ENCODE results near the gene NPPA.

Gene NPPA

DNA sequence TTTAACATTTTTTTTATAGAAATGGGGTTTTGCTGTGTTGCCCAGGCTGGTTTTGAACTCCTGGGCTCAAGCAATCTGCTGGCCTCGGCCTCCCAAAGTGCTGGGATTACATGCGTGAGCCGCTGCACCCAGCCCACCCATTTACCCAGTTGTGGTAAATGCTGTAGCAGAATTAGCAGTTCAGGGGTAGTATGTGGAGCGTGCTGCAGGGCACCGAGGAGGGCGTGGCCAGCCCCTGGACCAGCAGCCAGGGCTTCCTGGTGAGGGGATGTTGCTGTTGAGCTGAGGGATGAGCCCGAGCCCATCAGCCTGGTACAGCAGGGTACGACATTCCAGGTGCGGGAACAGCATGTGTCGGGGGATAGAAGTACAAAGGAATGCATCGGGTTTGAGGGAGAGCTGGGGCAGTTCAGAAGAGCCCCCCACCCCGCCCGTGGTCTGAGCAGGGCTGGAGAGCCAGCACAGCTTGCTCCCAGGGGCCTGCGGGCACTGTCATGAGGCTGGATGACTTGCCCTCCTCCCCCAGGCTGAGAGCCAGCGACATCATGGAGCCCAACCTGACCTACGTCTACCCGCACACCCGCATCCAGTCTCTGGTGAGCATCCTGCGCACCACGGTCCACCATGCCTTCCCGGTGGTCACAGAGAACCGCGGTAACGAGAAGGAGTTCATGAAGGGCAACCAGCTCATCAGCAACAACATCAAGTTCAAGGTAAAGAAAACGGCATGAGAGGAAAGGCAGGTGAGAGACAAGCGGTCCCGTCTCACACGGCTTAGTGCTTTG is 11.9 kb downstream of the NPPA start:
- no peaks in the 10 kb centered on the region for H3K9me3 ChIP-seq (ENCODE audit: control insufficient read depth, low read length)
- H3K27ac ChIP-seq (ENCODE audit: insufficient read depth, low read length, poor library complexity, severe bottlenecking) = no peak overlapping the region
- no peaks in the 10 kb centered on the region for H3K4me1 ChIP-seq (ENCODE audit: control insufficient read depth, insufficient read depth, low read length, poor library complexity, severe bottlenecking)
- no peaks in the 10 kb centered on the region for H3K27me3 ChIP-seq (replicated peaks; ENCODE audit: control insufficient read depth, insufficient read depth, low read length, poor library complexity, severe bottlenecking)
- peaks cover 48% of the 10 kb centered on the region for H3K36me3 ChIP-seq (ENCODE audit: control insufficient read depth, insufficient read depth, low read length)
- no peak for DNase-seq
- no peak overlapping the region for H3K4me3 ChIP-seq (ENCODE audit: insufficient read depth, low read depth, low read length, poor library complexity, severe bottlenecking)

DNA sequence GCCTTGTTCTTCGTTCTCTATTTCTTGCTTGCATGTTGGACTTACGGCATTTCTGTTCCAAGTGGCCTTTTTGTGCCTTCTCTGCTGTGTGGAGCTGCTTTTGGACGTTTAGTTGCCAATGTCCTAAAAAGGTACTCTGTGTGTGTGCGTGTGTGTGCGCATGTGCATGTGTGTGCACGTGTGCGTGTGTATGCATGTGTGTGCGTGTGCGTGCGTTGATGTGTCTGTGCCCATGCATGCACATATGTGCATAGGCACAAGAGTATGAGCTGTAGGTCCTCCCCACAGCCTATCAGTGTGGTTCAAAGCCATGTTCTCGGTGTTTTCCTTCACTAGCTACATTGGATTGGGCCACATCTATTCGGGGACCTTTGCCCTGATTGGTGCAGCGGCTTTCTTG is 13.7 kb downstream of the NPPA start:
- Histone ChIP-seq H3K9me3 (ENCODE audit: control insufficient read depth, low read length) (no peaks in the 10 kb centered on the region), H3K27ac (ENCODE audit: insufficient read depth, low read length, poor library complexity, severe bottlenecking) (no peak overlapping the region), H3K4me3 (ENCODE audit: insufficient read depth, low read depth, low read length, poor library complexity, severe bottlenecking) (no peak overlapping the region), H3K27me3 (replicated peaks; ENCODE audit: control insufficient read depth, insufficient read depth, low read length, poor library complexity, severe bottlenecking) (no peaks in the 10 kb centered on the region), H3K36me3 (ENCODE audit: control insufficient read depth, insufficient read depth, low read length) (peaks cover 47% of the 10 kb centered on the region), H3K4me1 (ENCODE audit: control insufficient read depth, insufficient read depth, low read length, poor library complexity, severe bottlenecking) (no peaks in the 10 kb centered on the region)
- no peak for DNase-seq

- Histone ChIP-seq H3K4me1 (ENCODE audit: control insufficient read depth, insufficient read depth, low read length, poor library complexity, severe bottlenecking) (no peaks in the 10 kb centered on the region), H3K27ac (ENCODE audit: insufficient read depth, low read length, poor library complexity, severe bottlenecking) (no peak overlapping the region), H3K4me3 (ENCODE audit: insufficient read depth, low read depth, low read length, poor library complexity, severe bottlenecking) (no peak overlapping the region), H3K9me3 (ENCODE audit: control insufficient read depth, low read length) (no peaks in the 10 kb centered on the region), H3K27me3 (replicated peaks; ENCODE audit: control insufficient read depth, insufficient read depth, low read length, poor library complexity, severe bottlenecking) (no peaks in the 10 kb centered on the region), H3K36me3 (ENCODE audit: control insufficient read depth, insufficient read depth, low read length) (peaks cover 50% of the 10 kb centered on the region)
- DNase-seq = no peak
Observed at GRCh38 chr1:11833497-11833896, 14.1 kb downstream of the NPPA start.

DNA sequence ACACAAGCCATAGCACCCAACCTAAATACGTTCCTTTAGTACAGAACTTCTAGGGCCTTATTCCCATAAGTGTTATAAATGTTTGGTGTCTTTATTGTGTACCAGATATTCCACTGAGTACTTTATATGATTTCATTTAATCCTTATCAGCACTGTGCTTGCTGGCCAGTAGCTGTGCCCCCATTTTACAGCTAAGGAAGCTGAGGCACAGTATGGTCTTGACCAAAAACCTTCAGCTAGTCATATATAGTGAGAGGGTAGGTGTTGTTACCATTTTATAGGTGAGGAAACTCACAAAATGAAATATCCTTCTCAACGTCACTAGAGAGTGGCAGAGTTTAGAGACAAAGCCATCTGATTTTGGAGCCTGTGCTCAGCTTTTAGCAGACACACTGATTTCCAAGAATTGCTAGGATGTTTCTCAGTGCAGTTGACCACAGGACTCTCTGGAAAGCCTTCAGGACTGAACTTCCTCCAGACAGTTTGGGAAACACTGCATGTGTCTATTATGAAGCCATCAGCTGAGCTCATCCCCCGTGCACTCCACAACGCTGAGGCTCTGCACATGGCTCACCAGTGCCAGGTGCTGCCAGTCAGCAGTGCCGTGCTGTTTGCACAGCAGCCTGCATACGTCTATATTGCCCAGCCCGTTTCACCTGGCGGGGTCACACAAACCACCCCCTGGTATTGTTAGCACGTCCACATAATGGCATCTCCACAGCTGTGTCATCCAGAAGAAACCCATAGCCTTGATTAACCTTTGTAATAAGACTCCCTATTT is 15.4 kb downstream of the NPPA start:
- Histone ChIP-seq H3K36me3 (ENCODE audit: control insufficient read depth, insufficient read depth, low read length) (peaks cover 43% of the 10 kb centered on the region), H3K4me3 (ENCODE audit: insufficient read depth, low read depth, low read length, poor library complexity, severe bottlenecking) (no peak overlapping the region), H3K4me1 (ENCODE audit: control insufficient read depth, insufficient read depth, low read length, poor library complexity, severe bottlenecking) (no peaks in the 10 kb centered on the region), H3K27me3 (replicated peaks; ENCODE audit: control insufficient read depth, insufficient read depth, low read length, poor library complexity, severe bottlenecking) (no peaks in the 10 kb centered on the region), H3K27ac (ENCODE audit: insufficient read depth, low read length, poor library complexity, severe bottlenecking) (no peak overlapping the region), H3K9me3 (ENCODE audit: control insufficient read depth, low read length) (no peaks in the 10 kb centered on the region)
- DNase-seq = no peak

- DNase-seq = no peak
- Histone ChIP-seq H3K27ac (ENCODE audit: insufficient read depth, low read length, poor library complexity, severe bottlenecking) (no peak overlapping the region), H3K27me3 (replicated peaks; ENCODE audit: control insufficient read depth, insufficient read depth, low read length, poor library complexity, severe bottlenecking) (no peaks in the 10 kb centered on the region), H3K4me1 (ENCODE audit: control insufficient read depth, insufficient read depth, low read length, poor library complexity, severe bottlenecking) (no peaks in the 10 kb centered on the region), H3K9me3 (ENCODE audit: control insufficient read depth, low read length) (no peaks in the 10 kb centered on the region), H3K36me3 (ENCODE audit: control insufficient read depth, insufficient read depth, low read length) (peaks cover 46% of the 10 kb centered on the region), H3K4me3 (ENCODE audit: insufficient read depth, low read depth, low read length, poor library complexity, severe bottlenecking) (no peak overlapping the region)
Observed at GRCh38 chr1:11828511-11828910, 19.1 kb downstream of the NPPA start.

DNA sequence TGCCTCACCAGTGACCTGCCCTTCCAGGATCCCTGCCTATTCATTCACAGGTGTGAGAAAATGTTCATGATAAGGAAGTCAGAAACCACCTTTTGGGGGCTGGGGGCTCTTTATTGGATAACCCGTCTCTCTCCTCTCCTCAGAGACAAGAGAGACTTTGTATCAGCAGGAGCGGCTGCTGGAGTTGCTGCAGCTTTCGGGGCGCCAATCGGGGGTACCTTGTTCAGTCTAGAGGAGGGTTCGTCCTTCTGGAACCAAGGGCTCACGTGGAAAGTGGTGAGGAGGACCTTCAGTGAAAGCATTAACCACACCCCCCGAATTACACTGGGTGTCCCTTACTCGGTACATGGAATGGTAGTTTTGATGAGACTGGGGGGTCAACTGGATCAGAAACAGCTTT is 20.6 kb downstream of the NPPA start:
- Histone ChIP-seq H3K27me3 (replicated peaks; ENCODE audit: control insufficient read depth, insufficient read depth, low read length, poor library complexity, severe bottlenecking) (no peaks in the 10 kb centered on the region), H3K9me3 (ENCODE audit: control insufficient read depth, low read length) (no peaks in the 10 kb centered on the region), H3K27ac (ENCODE audit: insufficient read depth, low read length, poor library complexity, severe bottlenecking) (no peak overlapping the region), H3K4me3 (ENCODE audit: insufficient read depth, low read depth, low read length, poor library complexity, severe bottlenecking) (no peak overlapping the region), H3K36me3 (ENCODE audit: control insufficient read depth, insufficient read depth, low read length) (peaks cover 42% of the 10 kb centered on the region), H3K4me1 (ENCODE audit: control insufficient read depth, insufficient read depth, low read length, poor library complexity, severe bottlenecking) (no peaks in the 10 kb centered on the region)
- no peak for DNase-seq

GRCh38 chr1:11825131-11825530 is 22.5 kb downstream of the NPPA start:
- Histone ChIP-seq H3K27ac (ENCODE audit: insufficient read depth, low read length, poor library complexity, severe bottlenecking) (no peak overlapping the region), H3K4me1 (ENCODE audit: control insufficient read depth, insufficient read depth, low read length, poor library complexity, severe bottlenecking) (no peaks in the 10 kb centered on the region), H3K9me3 (ENCODE audit: control insufficient read depth, low read length) (no peaks in the 10 kb centered on the region), H3K4me3 (ENCODE audit: insufficient read depth, low read depth, low read length, poor library complexity, severe bottlenecking) (no peak overlapping the region), H3K27me3 (replicated peaks; ENCODE audit: control insufficient read depth, insufficient read depth, low read length, poor library complexity, severe bottlenecking) (no peaks in the 10 kb centered on the region), H3K36me3 (ENCODE audit: control insufficient read depth, insufficient read depth, low read length) (peaks cover 42% of the 10 kb centered on the region)
- DNase-seq = no peak

GRCh38 chr1:11823366-11824137 is 24.0 kb downstream of the NPPA start:
- Histone ChIP-seq H3K9me3 (ENCODE audit: control insufficient read depth, low read length) (no peaks in the 10 kb centered on the region), H3K4me1 (ENCODE audit: control insufficient read depth, insufficient read depth, low read length, poor library complexity, severe bottlenecking) (no peaks in the 10 kb centered on the region), H3K36me3 (ENCODE audit: control insufficient read depth, insufficient read depth, low read length) (peaks cover 44% of the 10 kb centered on the region), H3K4me3 (ENCODE audit: insufficient read depth, low read depth, low read length, poor library complexity, severe bottlenecking) (no peak overlapping the region), H3K27me3 (replicated peaks; ENCODE audit: control insufficient read depth, insufficient read depth, low read length, poor library complexity, severe bottlenecking) (no peaks in the 10 kb centered on the region), H3K27ac (ENCODE audit: insufficient read depth, low read length, poor library complexity, severe bottlenecking) (no peak overlapping the region)
- DNase-seq = no peak

DNA sequence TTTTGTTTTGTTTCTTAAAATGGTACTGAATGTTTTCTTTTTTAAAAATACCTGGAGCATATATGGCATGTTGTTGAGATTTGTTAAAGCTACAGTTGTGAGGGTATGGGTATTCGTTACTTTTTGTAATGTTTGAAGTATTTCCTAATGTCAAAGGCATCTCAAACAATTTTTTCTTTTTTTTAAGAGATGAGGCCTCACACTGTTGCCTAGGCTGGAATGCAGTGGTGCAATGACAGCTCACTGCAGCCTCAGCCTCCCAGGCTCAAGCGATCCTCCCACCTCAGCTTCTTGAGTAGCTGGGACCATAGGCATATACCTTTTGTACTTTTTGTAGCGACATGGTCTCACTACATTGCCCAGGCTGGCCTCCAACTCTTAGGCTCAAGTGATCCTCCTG is 25.5 kb downstream of the NPPA start:
- Histone ChIP-seq H3K4me1 (ENCODE audit: control insufficient read depth, insufficient read depth, low read length, poor library complexity, severe bottlenecking) (no peaks in the 10 kb centered on the region), H3K27me3 (replicated peaks; ENCODE audit: control insufficient read depth, insufficient read depth, low read length, poor library complexity, severe bottlenecking) (no peaks in the 10 kb centered on the region), H3K27ac (ENCODE audit: insufficient read depth, low read length, poor library complexity, severe bottlenecking) (no peak overlapping the region), H3K9me3 (ENCODE audit: control insufficient read depth, low read length) (no peaks in the 10 kb centered on the region), H3K4me3 (ENCODE audit: insufficient read depth, low read depth, low read length, poor library complexity, severe bottlenecking) (no peak overlapping the region), H3K36me3 (ENCODE audit: control insufficient read depth, insufficient read depth, low read length) (peaks cover 47% of the 10 kb centered on the region)
- DNase-seq = no peak

DNA sequence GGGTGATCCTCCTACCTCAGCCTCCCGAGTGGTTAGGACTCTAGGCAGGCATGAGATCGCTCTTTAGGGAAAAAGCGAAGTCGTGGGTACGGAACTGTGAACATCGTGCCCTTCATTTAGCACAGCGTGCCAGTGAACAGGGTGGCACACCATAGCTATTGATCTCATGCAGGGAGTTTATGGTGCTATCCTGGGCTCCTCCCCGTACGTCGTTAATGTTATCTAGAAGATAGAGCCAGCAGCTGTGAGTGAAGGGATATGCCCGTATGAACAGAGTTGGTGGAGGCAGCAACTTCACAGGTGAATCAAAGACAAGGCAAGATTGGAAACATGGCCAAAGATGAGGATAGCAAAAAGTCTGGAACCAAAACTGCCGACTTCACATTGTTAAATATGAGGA is 30.4 kb downstream of the NPPA start:
- Histone ChIP-seq H3K4me1 (ENCODE audit: control insufficient read depth, insufficient read depth, low read length, poor library complexity, severe bottlenecking) (no peaks in the 10 kb centered on the region), H3K36me3 (ENCODE audit: control insufficient read depth, insufficient read depth, low read length) (peaks cover 44% of the 10 kb centered on the region), H3K27me3 (replicated peaks; ENCODE audit: control insufficient read depth, insufficient read depth, low read length, poor library complexity, severe bottlenecking) (no peaks in the 10 kb centered on the region), H3K9me3 (ENCODE audit: control insufficient read depth, low read length) (no peaks in the 10 kb centered on the region), H3K4me3 (ENCODE audit: insufficient read depth, low read depth, low read length, poor library complexity, severe bottlenecking) (no peak overlapping the region), H3K27ac (ENCODE audit: insufficient read depth, low read length, poor library complexity, severe bottlenecking) (no peak overlapping the region)
- no peak for DNase-seq

Measured in effector memory CD4-positive, alpha-beta T cell (primary cell).